ENCODE results near the gene MAN2A1.

The MAN2A1 gene

DNA sequence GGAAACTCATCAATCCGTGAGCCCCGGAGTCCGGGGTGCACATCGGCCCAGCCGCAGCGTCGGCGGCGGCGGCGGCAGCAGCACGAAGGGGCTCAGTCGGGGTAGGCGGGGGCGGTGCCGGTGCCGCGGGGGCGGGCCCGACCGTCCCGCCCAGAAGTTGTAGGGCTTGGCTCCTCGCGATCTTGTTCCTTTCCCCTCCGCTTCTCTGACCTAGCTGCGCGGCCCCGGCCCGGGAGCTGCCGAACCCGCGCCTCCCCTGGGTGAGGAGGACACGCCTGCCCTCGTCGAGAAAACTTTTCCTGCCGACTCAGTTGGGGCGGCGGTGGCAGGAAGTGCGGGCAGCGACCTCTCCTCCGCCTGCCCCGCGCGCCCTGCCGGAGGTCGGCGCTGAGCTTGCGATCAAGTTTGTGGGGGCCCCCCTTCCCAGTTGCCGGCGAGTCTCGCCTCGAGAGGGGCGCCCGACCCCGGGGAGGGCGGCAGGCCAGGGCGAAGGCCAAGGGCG lies at the start of gene MAN2A1:
MAN2A1 (plus strand) TSS at position 188 of the 502 bp plus-strand sequence. CDS start 491 bp downstream, outside the sequence.
- DNase-seq: peak; percentile 70

DNA sequence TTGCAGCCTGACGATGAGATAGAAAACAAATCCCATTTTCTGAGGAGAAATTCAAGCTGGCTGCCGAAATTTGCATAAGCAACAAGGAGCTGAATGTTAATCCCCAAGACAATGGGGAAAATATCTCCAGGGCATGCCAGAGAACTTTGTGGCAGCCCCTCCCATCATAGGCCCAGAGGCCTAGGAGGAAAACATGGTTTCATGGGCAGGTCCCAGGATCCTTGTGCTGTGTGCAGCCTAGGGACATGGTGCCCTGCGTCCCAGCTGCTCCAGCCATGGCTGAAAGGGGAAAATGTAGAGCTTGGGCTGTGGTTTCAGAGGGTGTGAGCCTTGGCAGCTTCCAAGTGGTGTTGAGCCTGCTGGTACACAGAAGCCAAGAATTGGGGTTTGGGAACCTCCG lies 48.8 kb upstream of the MAN2A1 start:
- no peak for DNase-seq

DNA sequence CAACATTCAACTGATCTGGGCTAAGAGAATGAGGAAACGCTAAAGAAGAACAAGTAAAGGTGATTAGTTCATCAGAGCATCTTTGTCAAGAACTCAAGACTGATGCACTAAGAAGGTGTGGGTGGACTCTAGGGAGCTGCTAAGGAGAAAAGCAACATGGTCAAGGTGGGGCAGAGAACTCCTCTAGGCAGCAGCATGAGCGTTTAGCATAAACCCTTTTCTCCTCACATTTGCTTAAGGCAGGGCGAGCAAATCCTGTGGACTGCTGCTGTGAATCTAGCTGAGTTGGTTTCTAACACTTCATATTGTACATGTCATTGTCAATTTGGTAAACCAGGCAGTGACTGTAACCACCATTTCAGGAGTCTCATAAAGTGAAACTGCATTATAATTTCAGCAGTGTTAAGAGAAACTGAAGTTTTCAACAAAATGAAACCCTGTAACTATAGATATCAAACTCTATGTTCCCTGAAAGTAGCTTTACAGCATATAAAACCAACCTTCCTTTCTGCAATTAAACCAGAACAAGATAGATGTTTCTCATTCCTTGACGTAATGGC lies 45.9 kb upstream of the MAN2A1 start:
- no peak for DNase-seq

DNA sequence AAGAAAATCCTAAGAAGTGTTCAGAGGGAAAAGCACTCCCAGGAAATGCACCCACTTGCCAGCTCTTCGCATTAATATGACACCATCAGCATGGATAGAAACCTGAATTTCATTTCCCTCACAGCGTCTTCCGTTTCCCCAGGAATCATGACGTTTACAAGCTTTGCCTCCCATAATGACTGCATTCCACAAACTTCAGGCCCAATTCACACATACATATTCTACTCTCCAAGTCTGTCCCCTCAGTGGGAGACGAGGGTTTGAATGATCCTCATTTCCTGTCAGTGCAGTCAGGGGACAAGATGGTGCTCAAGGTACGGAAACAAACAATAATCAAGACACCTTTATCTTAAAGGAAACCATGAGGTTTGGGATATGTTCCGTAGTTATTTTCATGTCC lies 44.9 kb upstream of the MAN2A1 start:
- no peak for DNase-seq

DNA sequence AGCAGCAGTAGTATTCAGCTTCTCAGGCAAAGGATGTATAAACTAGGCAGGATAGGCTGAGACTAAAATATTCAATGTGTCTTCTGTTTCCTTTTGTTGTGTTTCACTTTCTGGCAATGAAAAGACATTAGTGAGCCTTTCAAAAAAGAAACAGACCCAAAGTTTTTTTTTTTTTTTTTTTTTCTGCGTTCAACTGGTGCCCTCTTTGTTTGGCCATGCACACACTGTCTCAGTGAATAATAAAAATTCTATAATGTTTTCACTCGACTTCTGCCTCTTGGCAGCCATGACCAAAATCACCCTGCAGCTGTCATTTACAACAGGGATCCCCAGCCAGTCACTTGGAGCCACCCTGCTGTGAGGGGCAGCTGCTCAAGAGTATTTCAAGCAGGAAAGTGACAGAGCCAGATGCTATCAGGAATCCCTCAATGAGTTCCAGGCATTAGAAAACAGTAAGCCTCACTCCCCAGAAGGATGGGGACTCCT lies 44.0 kb upstream of the MAN2A1 start:
- peak; percentile 84 for DNase-seq

DNA sequence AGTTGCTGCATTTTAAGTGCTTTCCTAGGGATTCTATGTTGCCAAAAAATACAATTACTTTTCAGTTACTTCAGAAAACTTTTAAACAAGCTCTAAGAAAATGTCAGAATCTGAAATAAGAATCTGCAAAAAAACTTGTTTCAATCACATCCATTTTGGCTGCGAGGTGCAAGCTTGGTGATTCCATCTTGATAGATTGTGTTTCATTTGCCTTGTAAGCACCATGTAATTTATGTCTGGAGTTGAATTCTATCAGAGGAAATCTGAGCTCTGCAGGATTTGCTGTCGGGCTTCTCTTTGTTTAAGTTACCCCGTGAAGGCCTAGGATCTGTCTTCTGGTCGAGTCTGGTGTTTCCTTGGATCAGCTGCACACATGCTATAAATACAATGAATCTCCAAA lies 40.4 kb upstream of the MAN2A1 start:
- DNase-seq: no peak

DNA sequence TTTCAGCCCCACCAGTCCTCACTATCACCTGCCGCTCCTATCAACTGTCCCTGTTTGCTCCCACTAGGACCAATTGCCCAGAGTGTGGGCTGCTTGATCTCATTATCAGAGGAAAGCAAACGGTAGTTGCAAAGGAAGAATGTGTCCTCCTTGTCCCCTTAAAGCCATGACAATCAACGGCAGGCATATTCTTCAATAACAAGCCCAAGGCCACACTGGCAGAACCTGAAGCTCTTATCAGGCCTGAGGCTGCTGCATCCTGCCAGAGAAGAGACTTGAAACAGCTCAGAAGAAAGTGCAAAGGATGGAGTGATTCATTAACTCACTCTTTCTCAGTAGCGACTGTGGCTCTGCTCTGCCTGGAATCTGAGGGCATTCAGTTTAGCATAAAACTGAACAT lies 39.2 kb upstream of the MAN2A1 start:
- no peak for DNase-seq

DNA sequence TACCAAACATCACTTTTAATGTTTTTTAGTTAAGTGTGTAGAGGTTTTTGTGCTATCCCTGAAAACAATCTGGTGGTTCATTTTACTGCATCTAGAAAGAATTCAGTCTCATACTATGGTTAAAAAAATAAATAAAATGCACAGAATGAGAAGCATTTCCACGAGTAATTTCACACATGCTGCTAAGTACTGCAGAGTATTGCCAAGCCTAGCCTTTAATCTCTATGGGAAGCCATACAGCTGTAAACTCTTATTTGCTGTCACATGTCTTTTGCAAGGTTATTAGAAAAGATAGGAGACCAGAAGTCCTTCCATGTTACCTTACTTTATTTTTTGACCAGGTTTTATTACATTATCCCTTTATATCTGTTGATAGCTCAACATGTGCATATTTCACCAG lies 37.6 kb upstream of the MAN2A1 start:
- DNase-seq: no peak

DNA sequence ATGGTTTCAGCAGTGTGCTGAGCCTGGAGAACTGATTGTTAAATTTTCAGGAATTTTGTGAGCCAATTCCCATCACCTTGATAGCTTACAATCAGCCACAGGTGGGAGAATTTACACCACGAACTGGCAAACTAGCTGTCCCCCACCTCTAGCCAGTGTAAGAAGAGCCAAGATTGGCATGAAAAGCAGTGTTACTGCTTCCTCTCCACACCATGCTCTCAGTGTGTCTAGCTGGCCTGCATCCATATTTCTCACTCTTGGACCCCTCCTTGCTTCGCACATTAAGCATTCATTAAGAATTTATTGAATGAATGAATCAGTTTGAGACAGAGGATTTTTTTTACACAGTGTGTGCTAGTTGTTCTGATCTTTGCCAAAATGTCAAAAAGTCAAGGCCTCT lies 36.7 kb upstream of the MAN2A1 start:
- DNase-seq: no peak

DNA sequence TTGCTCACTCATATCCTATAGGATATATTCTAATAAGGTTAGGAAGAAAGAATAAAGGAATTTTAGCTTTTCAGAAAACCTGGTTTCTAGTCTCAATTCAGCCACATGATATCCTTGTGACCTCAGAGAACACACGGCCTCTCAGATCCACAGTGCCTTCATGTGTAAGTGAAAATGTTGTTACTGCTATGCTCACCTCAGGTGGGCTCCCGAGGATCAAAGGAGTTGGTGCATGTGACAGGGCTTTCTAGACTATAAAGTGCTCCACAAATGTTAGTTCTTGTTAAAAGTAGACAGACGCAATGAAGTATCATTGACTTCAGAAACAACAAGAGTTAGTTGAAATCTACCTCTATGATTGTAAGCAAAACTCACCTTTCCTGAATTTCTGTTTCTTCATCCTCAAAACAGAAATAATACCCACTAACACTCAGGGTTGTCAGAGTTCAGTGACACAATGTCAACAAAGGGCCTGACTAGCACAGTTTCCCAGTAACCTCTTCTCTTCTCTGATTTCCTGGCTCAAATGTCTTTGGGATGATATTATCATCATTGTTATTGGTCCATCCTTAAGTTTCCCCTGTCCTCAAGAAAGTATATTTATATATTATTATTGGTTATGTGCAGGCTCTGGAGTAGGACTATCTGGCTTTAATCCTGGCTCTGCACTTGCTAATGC lies 36.0 kb upstream of the MAN2A1 start:
- no peak for DNase-seq

DNA sequence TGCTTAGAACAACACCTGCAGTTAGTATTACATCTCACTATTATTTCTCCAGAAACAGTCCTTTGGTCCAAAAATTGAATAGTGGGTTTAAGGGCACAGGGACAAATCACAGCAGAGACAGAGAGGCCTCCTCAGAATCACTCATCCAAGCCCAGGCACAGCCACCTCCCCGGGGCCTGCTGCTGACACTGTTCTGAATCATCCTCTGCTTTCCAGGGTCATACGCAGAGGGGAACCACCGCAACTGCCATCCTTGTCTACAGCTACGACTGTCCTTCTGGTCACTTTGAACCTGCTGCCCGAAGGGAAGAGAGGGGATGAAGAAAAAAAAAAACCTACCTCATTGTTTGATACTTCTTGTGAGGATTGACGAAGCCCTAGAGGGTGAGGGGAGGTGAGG lies 35.3 kb upstream of the MAN2A1 start:
- DNase-seq: no peak

DNA sequence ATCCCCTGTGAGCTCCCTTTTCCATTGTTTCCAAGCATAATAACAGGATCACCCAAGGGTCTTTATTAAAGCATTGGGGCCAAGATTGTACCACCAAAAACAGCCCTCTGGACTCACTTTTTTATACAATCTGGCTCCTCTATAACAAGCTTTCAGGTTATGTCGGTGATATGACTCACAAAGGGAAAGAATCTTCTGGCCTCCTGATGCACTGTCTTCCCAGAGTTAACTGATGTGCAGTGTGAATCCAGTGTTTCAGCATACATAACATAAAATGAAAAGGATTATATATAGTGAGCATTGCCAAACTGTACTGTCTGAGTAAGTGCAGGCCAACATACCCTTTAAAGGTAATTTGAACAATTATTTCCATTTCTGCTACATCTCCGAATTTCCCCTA lies 33.9 kb upstream of the MAN2A1 start:
- no peak for DNase-seq

DNA sequence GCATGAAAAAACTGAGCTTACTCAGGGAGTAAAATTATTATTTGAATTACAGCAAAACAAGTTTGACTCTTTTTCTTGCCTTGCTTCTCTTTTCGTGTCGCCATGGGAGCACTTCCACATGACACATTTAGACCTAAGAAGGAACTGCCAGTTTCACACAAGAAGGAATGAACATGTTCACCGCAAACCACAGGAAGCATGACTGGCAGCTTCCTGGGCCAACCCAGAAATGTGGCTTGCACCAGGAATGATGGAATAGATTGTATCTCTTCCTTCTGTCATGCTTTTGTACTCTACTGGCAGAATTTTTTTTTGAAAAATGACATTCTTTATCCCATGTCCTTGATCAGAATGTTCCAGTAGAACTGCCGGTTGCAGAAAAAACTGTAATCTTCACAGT lies 32.9 kb upstream of the MAN2A1 start:
- DNase-seq: no peak

DNA sequence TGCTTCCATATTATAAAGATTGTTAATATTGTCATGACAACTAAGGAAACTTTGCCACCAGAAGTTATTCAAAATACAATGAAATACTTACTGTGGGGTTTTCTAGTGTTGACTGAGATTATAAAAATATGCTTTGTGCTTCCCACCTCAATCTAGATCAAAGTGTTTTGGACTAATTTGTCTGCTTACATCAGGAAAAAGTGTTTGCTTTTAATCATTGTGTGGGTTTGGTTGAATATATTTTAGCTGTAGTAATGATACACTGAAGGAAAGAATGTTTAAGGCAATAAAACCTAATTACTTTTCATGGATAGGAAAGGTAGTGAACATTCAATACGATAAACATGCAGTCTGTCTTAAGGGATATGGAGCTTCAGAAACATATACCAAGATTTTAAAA lies 29.8 kb upstream of the MAN2A1 start:
- no peak for DNase-seq

DNA sequence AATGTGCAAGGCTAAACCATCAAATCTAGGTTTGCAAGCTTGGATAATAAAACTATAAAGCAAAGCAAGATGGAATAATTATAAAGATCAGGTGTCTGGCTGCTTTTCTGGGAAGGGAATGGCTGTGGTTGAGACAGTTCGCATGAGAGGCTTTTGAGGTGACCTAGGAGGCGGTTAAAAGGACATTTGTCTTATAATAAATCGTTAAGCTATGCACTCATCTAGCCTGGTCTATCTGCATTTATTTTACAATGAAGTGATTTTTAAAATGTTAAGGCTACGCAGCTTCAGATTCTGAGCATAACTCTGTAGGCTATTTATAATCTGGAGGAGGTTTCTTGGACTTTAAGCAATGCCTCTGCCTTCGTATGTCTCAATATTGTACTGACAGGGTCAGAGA lies 29.4 kb upstream of the MAN2A1 start:
- DNase-seq: no peak

DNA sequence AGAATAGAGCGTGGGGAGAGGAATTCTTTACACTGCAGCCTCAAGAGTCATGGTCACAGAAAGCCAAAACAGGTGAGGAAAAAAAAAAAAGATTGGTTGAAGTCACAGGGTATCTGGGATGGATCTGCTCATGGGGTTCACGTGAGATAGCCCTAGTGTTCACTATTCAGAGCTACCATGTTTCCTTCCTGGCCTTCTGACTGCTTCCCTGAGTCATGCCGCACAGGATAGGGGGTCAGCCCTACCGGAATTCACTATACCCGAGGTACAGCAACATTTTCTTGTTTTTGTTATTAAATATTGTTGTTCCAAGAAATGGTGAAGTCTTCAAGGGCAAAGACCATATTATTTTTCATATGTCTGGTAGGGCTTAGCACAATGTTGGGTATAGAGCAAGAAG lies 21.5 kb upstream of the MAN2A1 start:
- DNase-seq: no peak

DNA sequence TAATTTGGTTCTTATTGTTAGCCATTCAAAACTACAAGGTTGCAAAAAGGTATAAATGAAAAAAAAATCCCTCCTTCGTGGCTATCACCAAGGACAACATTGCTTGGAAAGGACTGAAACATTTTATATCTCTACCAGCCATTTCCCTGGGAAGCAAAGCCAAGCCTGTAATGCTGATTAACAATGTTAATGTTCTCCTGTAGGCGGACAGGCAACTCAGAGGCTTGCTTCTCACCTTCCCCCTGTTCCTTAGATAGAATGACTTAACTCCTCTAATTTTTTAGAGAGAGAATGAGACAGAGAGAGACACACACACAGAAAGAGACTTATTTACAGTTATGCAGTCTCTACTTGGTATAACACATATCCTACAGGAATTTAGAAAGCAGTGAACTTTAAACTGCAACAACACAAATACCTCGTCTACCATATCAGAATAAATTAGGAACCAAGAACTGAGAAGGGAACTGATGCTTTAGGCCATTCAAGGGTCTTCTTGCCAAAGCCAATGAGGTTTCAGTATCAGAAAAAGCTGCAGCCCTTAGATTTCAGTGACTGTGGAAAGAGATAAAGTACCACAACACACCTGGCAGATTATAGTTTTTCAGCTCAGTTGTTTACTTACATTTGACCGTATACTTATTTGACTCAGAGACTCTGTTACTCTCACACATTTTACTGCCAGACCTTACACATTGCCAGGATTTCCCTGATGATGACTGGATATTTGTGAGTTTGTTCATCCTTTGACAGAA lies 20.9 kb upstream of the MAN2A1 start:
- DNase-seq: no peak

DNA sequence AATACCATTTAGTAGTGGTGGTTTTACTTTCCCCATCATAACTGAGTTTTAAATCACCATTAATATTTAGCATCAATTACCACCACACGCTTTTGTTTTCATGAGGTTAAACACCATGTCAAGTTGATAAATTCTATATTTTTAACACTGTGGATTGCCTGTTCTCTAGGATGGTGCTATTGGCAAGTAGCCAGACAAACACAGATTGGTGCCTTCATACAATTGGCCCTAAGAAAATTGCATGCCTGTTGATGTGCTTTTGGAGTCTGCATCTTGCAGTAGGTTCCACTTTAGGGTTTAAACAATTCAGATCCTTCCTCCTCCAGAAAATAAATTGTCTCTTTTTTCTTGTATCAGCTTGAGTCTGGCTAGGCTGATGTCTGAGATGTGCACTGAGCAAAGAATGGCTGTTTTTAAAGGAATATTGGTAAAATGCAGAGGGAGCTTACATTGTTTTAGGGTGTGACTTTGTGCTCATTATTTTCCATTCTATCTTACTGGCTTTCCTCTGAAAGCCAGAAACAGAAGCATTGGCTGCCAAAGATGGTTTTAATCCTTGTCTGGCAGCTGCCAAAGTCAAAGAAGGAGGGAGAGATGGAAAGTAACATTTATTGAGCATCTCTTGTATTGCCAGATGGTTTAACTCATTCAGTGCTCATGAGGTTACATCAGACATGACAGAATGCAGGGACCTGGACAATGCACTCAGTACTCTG lies 19.6 kb upstream of the MAN2A1 start:
- DNase-seq: no peak

DNA sequence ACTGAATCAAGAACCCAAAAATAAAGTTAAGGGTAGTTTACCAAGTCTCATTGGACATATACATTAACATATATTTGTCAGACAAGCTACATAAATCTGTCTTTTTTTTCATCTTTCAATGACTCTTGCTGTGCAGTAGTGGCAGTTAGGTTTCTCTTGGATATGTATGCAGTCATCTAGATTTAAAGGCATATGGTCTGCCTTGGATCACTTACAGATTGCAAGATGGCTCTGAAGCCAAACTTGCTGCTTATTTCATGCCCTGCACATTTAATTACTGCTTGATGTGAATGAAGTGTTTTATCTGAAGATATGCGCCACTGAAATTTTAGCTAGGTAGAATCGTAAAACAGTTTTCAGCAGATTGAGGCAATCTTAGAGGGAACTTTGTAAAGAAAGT lies 18.6 kb upstream of the MAN2A1 start:
- no peak for DNase-seq

DNA sequence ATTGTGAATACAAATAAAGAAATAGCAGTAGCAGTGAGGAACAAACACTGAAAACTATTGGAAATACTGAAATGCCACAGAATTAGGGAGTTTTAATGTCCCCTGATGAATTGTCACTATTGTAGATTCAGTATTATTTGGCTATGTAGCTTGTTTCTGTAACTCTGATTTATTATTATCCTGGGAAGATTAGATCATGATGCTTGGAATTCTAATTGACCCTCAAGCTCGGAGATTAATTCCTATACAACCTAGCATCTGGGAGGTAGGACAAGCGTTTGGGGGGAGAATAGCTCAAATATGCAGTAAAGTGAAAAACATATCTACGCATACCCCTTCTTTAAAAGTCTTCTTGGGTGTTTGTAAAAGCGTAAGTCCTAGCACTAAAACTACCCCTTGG lies 15.1 kb upstream of the MAN2A1 start:
- no peak for DNase-seq

DNA sequence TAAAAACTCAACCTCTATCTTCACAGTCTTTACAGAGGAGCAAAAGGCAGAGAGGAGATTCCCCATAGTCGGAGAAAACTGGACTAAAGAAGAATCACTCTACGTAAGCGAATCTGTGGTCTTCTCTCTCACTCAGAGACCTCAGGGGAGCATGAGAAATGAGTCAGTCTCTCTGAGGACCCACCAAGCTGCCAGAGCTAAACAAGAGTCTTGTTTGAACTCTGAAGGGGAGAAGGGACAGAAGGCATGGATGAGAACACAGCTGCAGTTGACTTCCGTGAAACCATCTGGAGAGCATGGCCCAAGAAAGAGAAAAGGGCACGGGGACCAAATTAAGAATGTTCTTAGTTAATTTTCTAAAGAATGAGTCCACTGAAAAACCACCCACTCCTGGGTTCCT lies 12.8 kb upstream of the MAN2A1 start:
- no peak for DNase-seq

DNA sequence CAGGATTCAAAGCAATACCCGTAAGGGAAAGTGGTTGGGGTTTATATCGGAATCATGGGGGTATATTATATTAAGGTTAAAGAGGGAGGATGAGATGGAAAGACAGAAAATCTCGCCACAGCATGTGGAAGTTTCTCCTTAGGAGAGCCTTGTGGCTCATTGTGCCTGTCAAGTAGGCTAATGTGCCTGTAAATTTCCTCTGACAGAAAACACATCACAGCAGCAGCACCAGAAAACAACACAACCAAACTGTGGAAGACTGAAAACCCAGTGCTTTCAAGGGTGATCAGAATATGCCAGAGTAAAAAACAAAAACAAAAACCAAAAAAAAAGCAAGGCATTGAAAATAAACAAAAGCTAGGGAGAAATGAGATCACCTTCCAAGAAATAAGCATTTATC lies 11.3 kb upstream of the MAN2A1 start:
- DNase-seq: no peak

DNA sequence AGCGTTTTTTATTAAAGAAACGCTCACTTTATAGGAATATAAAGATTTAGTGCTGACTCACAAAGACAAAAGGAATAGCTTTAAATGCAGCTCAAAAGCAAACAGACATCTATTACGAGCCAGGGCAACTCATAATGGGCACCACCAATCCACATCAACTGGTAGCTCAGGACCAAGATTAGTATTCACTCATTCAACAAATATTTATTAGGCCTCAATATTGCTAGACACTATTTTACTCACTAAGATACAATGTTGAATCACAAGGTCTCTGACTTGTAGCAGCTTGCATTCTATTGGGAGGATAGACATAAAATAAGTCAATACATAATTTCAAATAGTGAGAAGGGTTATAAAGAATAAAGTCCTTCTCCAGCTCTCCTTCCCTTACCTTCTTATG lies 8.0 kb upstream of the MAN2A1 start:
- DNase-seq: no peak

DNA sequence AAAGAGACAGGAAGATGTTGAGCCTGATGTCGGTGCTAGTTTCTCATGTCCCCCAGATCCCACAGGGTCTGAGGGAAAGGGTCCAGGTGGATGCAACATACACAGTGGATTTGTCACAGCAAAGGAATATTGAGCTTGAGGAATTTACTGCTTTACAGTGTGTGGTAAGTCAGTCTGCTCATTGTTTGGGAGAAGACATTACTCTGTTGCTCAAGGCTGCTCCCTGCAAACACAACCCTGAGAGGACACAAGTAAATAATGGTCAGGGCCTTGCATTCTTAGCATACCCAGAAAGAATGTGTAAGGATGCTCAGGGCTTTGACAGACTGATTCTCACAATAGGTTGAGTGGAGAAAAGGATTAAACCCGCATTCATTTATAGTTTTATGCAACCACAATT lies 7.3 kb upstream of the MAN2A1 start:
- DNase-seq: no peak
